Suprapubic skin (tissue), 4 donors: ENCODE results near the gene IL17RB. TPM values are rescaled to one million over a fixed set of nuclear protein-coding genes. Genes with fewer than 3 reads are reported as not detected.

Experiments
- DNase-seq, 2 donors: peaks; one replicate each; pipeline ENCODE4 v3.0.0-alpha.2; 2019; ENCODE audit warnings: low spot score in 2 of 2
- H3K27ac ChIP-seq: fragments of 200-600 bp; sonication (generic); one replicate; pipeline ENCODE4 v1.5.1; 2019
- H3K27me3 ChIP-seq: fragments of 200-600 bp; sonication (generic); one replicate; pipeline ENCODE4 v1.5.1; 2019
- H3K36me3 ChIP-seq: fragments of 200-600 bp; sonication (generic); one replicate; pipeline ENCODE4 v1.5.1; 2019
- H3K4me1 ChIP-seq: fragments of 200-600 bp; sonication (generic); one replicate; pipeline ENCODE4 v1.5.1; 2019
- H3K4me3 ChIP-seq: fragments of 200-600 bp; sonication (generic); one replicate; pipeline ENCODE4 v1.5.1; 2019; ENCODE audit warnings: mild to moderate bottlenecking
- H3K9me3 ChIP-seq: fragments of 200-600 bp; sonication (generic); one replicate; pipeline ENCODE4 v1.5.1; 2019
- CTCF ChIP-seq, 2 donors: fragments of 200-600 bp in 1 of 2; fragments of 450-650 bp in 1 of 2; sonication (generic) in 1 of 2; IDR thresholded peaks; one replicate each; pipeline ENCODE4 v1.5.1; 2016 to 2019; ENCODE audit warnings: antibody characterized with exemption in 2 of 2, mild to moderate bottlenecking in 1 of 2, moderate library complexity in 1 of 2
- EP300 ChIP-seq: sonication (generic); formaldehyde crosslinking; IDR thresholded peaks from one replicate; pipeline ENCODE4 v1.6.1; 2017; ENCODE audit warnings: antibody characterized with exemption
- POLR2A ChIP-seq, 2 donors: fragments of 450-650 bp; IDR thresholded peaks; one replicate each; pipeline ENCODE4 v1.6.1; 2017; ENCODE audit warnings: antibody characterized with exemption in 2 of 2, mild to moderate bottlenecking in 2 of 2, moderate library complexity in 2 of 2
- POLR2AphosphoS5 ChIP-seq, 3 donors: sonication (generic); formaldehyde crosslinking; IDR thresholded peaks; one replicate each; pipeline ENCODE4 v1.6.1; 2017; ENCODE audit warnings: antibody characterized with exemption in 3 of 3
- WGBS: methylation state at CpG from one replicate; pipeline ENCODE4 v1.1.5; 2018; 5-methylcytosine and 5-hydroxymethylcytosine counted together
- total RNA-seq, 4 donors: library from RNA; depleted of rRNA; stranded (reverse); fragments of >200 nt; gene quantifications; one replicate each; pipeline ENCODE4 v1.1.0, GENCODE V29; 2016

Gene IL17RB
- total RNA-seq, 4 donors from 2014 or later, result 1.7 to 5.1 (median 2.2) TPM

DNA sequence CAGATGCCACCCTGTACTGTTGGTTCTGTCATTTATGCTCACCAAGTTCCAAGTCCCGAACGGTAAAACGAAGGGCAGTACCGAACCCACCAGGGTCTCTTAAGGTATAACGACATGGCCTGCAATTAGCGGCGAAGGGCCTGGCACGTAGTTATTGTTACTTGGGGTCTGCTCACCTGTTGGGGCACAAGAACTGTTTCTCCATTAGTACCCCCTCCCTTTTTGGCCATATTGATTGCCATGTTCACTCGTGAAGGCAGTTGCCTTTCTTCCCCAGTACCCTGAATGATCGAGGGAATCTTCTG, 435 bp downstream of the IL17RB start:
- Histone ChIP-seq H3K36me3 (no peaks in the 10 kb centered on the region), H3K4me3 (peak overlapping the region; percentile 73), H3K9me3 (no peaks in the 10 kb centered on the region), H3K27ac (no peak overlapping the region), H3K27me3 (peaks cover 16% of the 10 kb centered on the region), H3K4me1 (peaks cover 17% of the 10 kb centered on the region)
- no peak for TF ChIP-seq CTCF (IDR thresholded peaks at IDR 0.05)
- TF ChIP-seq POLR2AphosphoS5 (IDR thresholded peaks at IDR 0.05), result no peak
- TF ChIP-seq POLR2A (IDR thresholded peaks at IDR 0.05), result no peak
- no peak for TF ChIP-seq EP300
- no peak for DNase-seq
- WGBS, result 65% methylated on average over 10 of the region's 10 CpGs

DNA sequence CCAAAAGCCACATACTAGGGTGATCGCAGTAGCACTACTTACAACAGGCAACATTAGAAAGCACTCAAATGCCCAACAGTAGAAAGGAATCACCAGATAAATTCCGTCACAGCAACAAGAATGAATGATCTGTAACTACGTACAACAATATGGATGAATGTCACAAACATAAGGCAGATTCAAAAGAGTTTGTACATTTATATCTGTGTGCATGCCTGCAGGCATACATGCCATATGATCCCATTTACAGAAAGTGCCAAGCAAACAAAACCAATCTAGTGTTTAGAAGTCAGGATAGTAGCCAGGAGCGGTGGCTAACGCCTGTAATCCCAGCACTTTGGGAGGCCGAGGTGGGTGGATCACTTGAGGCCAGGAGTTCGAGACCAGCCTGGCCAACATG, 3.5 kb downstream of the IL17RB start:
- Histone ChIP-seq H3K27me3 (peaks cover 16% of the 10 kb centered on the region), H3K4me1 (peaks cover 16% of the 10 kb centered on the region), H3K4me3 (no peak overlapping the region), H3K36me3 (no peaks in the 10 kb centered on the region), H3K9me3 (no peaks in the 10 kb centered on the region), H3K27ac (no peak overlapping the region)
- WGBS, result 95% methylated on average over 7 of the region's 7 CpGs
- TF ChIP-seq POLR2A (IDR thresholded peaks at IDR 0.05), result no peak
- TF ChIP-seq EP300, result no peak
- TF ChIP-seq CTCF (IDR thresholded peaks at IDR 0.05), result no peak
- no peak for TF ChIP-seq POLR2AphosphoS5 (IDR thresholded peaks at IDR 0.05)
- no peak for DNase-seq

DNA sequence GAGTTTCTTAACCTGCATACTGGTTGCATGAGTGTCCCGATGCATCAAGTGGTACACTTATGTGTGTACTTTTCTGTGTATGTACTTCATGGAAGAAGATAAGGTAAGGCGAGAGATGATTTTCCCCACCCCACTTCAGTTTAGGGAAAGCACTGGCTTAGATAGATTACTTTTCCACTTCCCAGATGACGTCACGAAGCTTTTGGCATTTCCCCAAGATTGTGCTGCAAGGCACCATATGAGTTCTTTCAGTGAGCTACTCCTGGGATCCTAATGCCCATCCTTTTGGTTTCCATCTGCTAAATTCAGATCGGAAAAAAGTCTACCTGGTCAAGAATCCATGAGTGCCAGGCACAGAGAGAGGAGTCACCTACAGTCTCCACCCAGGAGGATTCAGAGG, 4.5 kb downstream of the IL17RB start:
- Histone ChIP-seq H3K27ac (no peak overlapping the region), H3K9me3 (no peaks in the 10 kb centered on the region), H3K27me3 (peaks cover 16% of the 10 kb centered on the region), H3K4me3 (no peak overlapping the region), H3K4me1 (peaks cover 9% of the 10 kb centered on the region), H3K36me3 (no peaks in the 10 kb centered on the region)
- TF ChIP-seq CTCF (IDR thresholded peaks at IDR 0.05), result no peak
- no peak for TF ChIP-seq POLR2AphosphoS5 (IDR thresholded peaks at IDR 0.05)
- TF ChIP-seq EP300, result no peak
- no peak for TF ChIP-seq POLR2A (IDR thresholded peaks at IDR 0.05)
- 59% methylated on average over 5 of the region's 5 CpGs for WGBS
- DNase-seq, result no peak

DNA sequence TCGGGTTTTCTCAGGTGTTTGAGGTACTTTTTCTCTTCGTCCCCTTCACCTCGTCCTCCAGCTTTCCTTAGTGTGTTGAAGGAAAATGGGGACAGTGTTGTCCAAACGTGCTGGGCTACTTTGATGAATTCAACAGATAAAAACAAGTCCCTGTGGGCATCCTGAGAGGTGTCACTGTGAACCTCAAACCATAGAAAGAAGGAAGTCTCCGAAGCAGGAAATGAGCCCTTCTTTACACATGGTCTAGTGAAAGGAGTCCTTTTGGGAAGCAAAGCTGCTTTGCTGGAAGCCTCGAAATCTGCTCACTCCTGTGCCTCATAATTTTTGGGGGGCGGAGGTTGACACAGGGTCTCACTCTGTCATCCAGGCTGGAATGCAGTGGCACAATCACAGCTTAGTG, 10.6 kb downstream of the IL17RB start:
- WGBS, result 75% methylated on average over 7 of the region's 7 CpGs
- H3K9me3 ChIP-seq, result no peaks in the 10 kb centered on the region

DNA sequence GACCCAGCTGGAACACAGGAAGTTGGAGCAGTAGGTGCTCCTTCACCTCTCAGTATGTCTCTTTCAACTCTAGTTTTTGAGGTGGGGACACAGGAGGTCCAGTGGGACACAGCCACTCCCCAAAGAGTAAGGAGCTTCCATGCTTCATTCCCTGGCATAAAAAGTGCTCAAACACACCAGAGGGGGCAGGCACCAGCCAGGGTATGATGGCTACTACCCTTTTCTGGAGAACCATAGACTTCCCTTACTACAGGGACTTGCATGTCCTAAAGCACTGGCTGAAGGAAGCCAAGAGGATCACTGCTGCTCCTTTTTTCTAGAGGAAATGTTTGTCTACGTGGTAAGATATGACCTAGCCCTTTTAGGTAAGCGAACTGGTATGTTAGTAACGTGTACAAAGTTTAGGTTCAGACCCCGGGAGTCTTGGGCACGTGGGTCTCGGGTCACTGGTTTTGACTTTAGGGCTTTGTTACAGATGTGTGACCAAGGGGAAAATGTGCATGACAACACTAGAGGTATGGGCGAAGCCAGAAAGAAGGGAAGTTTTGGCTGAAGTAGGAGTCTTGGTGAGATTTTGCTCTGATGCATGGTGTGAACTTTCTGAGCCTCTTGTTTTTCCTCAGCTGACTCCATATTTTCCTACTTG, 11.9 kb downstream of the IL17RB start:
- WGBS, result 84% methylated on average over 7 of the region's 7 CpGs
- no peak for DNase-seq
- Histone ChIP-seq H3K9me3 (no peaks in the 10 kb centered on the region), H3K36me3 (peaks cover 22% of the 10 kb centered on the region), H3K27me3 (no peaks in the 10 kb centered on the region), H3K27ac (peak overlapping the region; percentile 1), H3K4me1 (no peaks in the 10 kb centered on the region), H3K4me3 (no peak overlapping the region)
- TF ChIP-seq CTCF (IDR thresholded peaks at IDR 0.05), result no peak
- TF ChIP-seq POLR2A (IDR thresholded peaks at IDR 0.05), result no peak
- TF ChIP-seq POLR2AphosphoS5 (IDR thresholded peaks at IDR 0.05), result no peak
- TF ChIP-seq EP300, result no peak

More for the DNA sequence above, 10.6 kb downstream of the IL17RB start:
- no peak overlapping the region for H3K27ac ChIP-seq
- H3K27me3 ChIP-seq, result no peaks in the 10 kb centered on the region
- no peak for DNase-seq
- TF ChIP-seq EP300 (no peak), POLR2AphosphoS5 (IDR thresholded peaks at IDR 0.05) (no peak), CTCF (IDR thresholded peaks at IDR 0.05) (no peak), POLR2A (IDR thresholded peaks at IDR 0.05) (no peak)
- no peaks in the 10 kb centered on the region for H3K4me1 ChIP-seq
- no peak overlapping the region for H3K4me3 ChIP-seq
- H3K36me3 ChIP-seq, result peaks cover 10% of the 10 kb centered on the region
